ENCODE measurements around the gene C19orf85.
A peak's percentile ranks its signal among the peaks of the same experiment; 100 is the strongest.
"Not testable (repeated sequence)": the region's sequence is repeated elsewhere in the genome, so short reads cannot be mapped to it uniquely, and the experiment has no call there.

The C19orf85 gene

GRCh38 chr19:55464662-55465054, at the start of gene C19orf85:
C19orf85 (minus strand) TSS chr19:55464751; CDS start chr19:55464554, 197 bp downstream.
- no peak for DNase-seq (ENCODE audit: extremely low read depth in 1 of 2, low read depth in 1 of 2)

DNA sequence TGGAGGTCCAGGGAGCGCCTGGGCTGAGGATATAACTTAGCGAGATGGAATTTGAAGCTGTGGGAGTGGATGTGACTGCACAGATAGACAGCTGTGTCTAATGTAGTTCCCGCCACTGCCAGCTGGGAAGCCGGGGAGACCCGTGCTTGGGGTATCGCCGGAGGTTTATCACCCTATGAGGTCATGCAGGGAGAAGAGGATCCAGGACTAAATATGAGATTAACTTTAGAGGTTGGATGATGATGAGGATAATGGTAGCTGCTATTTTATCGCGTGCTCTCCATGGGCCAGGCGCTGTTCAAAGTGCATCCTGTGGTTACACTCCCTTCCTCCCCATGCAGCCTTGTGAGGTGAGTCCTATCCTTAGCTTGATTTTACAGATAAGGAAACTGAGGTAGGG, 43.6 kb upstream of the C19orf85 start:
- DNase-seq (ENCODE audit: extremely low read depth in 1 of 2, low read depth in 1 of 2), result no peak

- DNase-seq (ENCODE audit: extremely low read depth in 1 of 2, low read depth in 1 of 2), result no peak
Measured at GRCh38 chr19:55504981-55505380, 40.4 kb upstream of the C19orf85 start.

- DNase-seq (ENCODE audit: extremely low read depth in 1 of 2, low read depth in 1 of 2), result no peak
Measured at GRCh38 chr19:55504252-55504603, 39.7 kb upstream of the C19orf85 start.

DNA sequence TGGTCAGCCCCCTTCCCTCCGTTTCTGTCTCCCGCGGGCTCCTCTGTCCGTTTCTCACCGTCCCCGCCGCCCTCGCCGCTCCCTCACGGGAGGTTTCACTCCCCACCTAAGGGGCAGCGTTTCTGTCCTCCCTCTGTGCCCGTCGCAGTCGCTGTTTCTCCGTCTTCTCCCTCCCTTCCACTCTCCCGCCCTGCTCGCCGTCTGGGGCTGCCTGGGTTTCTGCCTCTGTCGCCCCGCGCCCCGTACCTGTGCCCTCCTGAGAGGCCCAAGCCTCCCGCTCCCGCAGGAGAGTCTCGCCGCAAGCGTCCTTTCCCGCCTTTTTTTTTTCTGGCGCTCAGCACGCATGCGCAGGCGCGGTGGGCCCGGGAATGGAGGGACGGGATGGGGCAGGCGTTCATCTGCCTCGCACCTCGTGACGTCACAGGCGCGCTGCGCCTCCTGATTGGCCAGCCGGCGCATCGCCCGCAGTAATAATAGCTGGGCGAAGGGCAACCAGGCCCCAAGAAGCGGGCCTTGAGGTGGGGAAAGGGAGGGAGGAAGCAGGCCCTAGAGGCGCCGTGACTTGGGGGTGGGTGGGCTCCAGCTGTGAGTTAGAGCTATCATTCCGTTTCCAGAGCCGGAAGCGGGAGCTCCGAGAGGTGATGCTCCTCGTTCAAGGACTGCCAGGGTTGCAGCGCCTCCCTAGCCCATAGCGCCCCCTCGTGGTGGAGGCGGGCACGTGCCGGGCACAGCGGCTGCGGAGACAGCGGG, 39.1 kb upstream of the C19orf85 start:
- peak; percentile 83 to 85 for DNase-seq (ENCODE audit: extremely low read depth in 1 of 2, low read depth in 1 of 2)

- no peak for DNase-seq (ENCODE audit: extremely low read depth in 1 of 2, low read depth in 1 of 2)
Measured at GRCh38 chr19:55503157-55503501, 38.6 kb upstream of the C19orf85 start.

GRCh38 chr19:55502197-55502952, 37.8 kb upstream of the C19orf85 start:
- no peak for DNase-seq (ENCODE audit: extremely low read depth in 1 of 2, low read depth in 1 of 2)

GRCh38 chr19:55500368-55500952, 35.9 kb upstream of the C19orf85 start:
- DNase-seq (ENCODE audit: extremely low read depth in 1 of 2, low read depth in 1 of 2), result no peak

DNA sequence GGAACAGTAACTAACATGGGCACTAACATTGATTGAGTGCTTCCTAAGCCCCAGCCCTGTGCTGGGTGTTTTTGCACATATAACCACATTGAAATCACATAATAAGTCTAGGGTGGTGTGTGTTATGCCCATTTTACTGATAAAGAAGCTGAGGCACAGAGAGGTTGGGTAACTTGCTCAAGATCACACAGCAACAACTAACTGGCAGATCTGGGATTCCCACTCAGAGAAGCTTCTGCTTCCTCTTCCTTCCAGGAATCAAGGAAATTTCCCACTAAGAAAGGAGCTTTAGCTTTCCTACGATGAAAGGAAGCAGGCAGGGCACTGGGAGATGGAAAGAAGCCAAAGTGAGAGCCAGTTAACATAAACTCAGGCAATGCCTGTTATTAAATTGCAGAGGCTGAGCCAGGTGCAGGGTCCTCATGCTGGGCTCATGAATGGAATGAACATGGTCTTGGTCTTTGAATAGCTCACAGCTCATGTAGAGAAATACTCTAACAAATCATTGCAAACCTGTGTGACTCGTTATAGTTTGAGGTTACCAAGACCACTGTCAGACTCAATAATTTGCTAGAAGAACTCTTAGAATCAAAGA, 33.8 kb upstream of the C19orf85 start:
- no peak for DNase-seq (ENCODE audit: extremely low read depth in 1 of 2, low read depth in 1 of 2)

GRCh38 chr19:55497763-55498162, 33.2 kb upstream of the C19orf85 start:
- no peak for DNase-seq (ENCODE audit: extremely low read depth in 1 of 2, low read depth in 1 of 2)

DNA sequence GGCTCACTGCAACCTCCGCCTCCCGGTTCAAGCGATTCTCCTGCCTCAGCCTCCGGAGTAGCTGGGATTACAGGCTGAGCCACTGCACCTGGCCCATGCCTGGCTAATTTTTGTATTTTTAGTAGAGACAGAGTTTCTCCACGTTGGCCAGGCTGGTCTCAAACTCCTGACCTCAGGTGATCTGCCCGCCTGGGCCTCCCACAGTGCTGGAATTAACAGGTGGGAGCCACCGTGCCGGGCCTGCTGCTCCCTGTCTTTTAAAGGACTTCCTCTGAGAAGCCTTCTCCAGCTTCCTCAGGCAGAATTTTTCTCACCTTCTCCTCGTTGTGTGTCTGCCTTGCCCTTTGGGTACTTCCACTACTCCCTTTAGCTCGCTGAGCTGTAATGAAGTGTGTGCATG, 32.3 kb upstream of the C19orf85 start:
- not testable (repeated sequence) for DNase-seq (ENCODE audit: extremely low read depth in 1 of 2, low read depth in 1 of 2)

DNA sequence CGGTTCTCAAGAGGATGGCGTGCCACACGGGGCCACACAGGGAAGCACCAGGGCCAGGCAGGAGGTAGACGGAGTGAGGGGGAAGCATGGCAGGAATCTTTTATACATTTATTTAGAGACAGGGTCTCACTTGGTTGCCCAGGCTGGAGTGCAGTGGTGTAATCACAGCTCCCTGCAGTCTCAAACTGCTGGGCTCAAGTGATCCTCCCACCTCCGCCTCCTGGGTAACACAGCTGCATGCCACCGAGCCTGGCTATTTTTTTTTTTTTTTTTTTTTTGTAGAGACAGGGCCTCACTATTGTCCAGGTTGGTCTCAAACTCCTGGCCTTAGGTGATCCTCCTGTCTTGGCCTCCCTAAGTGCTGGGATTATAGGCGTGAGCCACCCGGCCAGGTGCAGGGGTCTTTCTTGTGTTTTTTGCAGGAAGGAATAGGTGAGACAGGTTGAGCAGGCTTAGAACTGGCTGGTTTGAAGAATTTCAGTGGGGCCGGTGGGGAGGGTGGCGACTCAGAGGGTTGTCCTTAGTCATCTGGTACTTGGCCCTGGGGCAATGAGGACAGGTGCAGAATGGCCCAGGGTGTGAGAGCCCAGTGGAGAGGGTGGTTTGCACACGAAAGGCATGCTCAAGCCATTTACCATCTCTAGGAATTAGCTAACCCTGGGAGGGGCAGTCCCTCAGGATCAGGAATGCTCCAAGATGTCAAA, 31.2 kb upstream of the C19orf85 start:
- no peak for DNase-seq (ENCODE audit: extremely low read depth in 1 of 2, low read depth in 1 of 2)

- DNase-seq (ENCODE audit: extremely low read depth in 1 of 2, low read depth in 1 of 2), result no peak
Measured at GRCh38 chr19:55494172-55494761, 29.7 kb upstream of the C19orf85 start.

DNA sequence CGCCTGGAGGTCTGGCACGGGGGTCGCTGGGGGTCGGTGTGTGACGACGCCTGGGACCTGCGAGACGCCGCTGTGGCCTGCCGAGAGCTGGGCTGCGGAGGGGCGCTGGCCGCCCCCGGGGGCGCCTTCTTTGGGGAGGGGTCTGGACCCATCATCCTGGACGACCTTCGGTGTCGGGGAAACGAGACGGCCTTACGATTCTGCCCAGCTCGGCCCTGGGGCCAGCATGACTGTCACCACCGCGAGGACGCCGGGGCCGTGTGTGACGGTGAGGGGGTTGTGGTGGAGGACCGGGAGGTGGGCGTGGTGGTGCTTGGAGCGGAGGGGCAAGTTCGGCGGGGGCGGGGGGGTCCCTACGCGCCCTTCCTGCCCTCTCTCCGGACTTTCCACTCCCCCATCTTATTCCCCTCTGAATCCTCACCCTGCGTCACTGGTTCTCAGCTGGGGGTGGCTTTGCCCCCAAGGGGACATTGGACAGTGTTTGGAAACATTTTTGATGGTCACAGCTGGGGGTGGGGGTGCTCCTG, 29.2 kb upstream of the C19orf85 start:
- no peak for DNase-seq (ENCODE audit: extremely low read depth in 1 of 2, low read depth in 1 of 2)

GRCh38 chr19:55493052-55493644, 28.6 kb upstream of the C19orf85 start:
- DNase-seq (ENCODE audit: extremely low read depth in 1 of 2, low read depth in 1 of 2), result no peak

DNA sequence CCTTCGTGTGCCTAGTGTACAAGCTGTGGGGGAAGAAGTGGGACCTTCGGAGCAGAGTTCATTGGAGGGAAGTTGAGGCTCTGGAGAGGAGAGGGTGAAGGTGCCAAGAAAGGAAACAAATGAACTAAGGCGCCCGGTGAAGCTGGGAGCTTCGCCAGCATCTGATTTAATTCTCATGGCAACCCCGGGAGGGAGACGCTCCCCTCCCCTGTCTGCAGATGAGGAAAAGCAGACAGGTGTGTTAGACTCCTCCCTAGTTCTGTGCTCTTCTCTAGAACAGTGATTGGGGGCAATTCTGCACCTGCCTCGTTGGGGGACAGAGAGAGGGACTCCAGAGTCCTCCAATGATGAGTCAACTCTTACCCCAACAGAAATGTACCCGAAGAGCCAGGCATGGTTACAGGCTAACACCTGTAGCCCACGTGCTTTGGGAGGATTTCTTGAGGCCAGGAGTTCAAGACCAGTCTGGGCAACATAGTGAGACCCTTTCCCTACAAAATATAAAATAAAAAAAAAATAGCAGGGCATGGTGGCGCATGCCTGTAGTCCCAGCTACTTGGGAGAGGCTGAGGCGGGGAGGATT, 27.9 kb upstream of the C19orf85 start:
- no peak for DNase-seq (ENCODE audit: extremely low read depth in 1 of 2, low read depth in 1 of 2)

DNA sequence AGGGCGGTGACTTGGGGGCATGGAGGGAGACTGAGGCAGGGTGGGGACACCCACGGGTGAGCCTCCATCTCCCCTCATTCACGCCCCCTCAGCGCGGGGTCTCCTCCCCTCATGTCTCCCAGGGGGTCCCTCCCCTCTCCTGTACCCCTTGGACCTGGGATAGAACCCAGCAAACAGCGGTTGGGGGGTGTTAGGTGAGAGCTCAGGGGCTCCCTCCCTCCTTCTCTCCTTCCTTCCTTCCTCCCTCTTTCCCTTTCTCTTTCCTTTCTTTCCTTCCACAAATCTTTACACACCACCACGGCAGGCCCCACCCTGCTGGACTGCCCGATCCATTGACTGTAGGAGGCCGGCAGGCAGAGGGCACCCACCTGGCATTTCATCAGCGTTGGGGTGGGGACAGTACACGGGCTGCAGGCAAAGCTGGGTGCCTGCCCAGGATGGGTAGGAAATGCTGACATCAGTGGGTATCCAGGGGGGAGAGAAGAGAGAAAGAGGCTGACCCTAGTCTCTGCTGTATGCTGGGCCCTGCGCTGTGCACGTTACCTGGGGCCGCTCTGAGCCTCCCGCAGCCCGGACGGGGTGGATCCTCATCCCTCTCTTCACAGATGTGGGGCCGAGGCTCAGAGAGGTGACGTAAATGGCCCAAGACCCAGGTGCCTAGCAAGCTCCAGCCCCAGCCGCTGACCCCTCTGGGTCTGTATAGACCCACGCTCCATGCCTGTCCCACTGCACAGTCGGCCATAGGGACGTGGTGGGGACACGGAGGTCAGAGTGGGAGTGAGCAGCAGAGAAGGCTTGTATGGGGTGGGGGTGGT, 27.2 kb upstream of the C19orf85 start:
- no peak for DNase-seq (ENCODE audit: extremely low read depth in 1 of 2, low read depth in 1 of 2)

GRCh38 chr19:55490478-55491432, 26.2 kb upstream of the C19orf85 start:
- DNase-seq (ENCODE audit: extremely low read depth in 1 of 2, low read depth in 1 of 2), result no peak

All from stimulated activated CD8-positive, alpha-beta memory T cell treated with anti-CD3 and anti-CD28 coated beads, Interleukin-7, amount 100 ng/mL, for 48 hours (primary cell).